ENCODE measurements around the gene ANKRD28.

ANKRD28 gene

GRCh38 chr3:15722877-15723623, 74.7 kb downstream of the ANKRD28 start:
- no peak for DNase-seq

GRCh38 chr3:15716178-15716577, 81.6 kb downstream of the ANKRD28 start:
- no peak for DNase-seq

GRCh38 chr3:15714448-15714847, 83.3 kb downstream of the ANKRD28 start:
- DNase-seq: no peak

- DNase-seq: no peak
Observed at GRCh38 chr3:15713364-15713763, 84.4 kb downstream of the ANKRD28 start.

- DNase-seq: no peak
Observed at GRCh38 chr3:15711281-15711680, 86.5 kb downstream of the ANKRD28 start.

- DNase-seq: peak; percentile 76
Observed at GRCh38 chr3:15708882-15709677, 88.7 kb downstream of the ANKRD28 start.

GRCh38 chr3:15707779-15708178, 90.0 kb downstream of the ANKRD28 start:
- no peak for DNase-seq

GRCh38 chr3:15703346-15703745, 94.4 kb downstream of the ANKRD28 start:
- no peak for DNase-seq

- DNase-seq: no peak
Observed at GRCh38 chr3:15694628-15695027, 103.2 kb downstream of the ANKRD28 start.

- DNase-seq: no peak
Observed at GRCh38 chr3:15693355-15693754, 104.4 kb downstream of the ANKRD28 start.

- no peak for DNase-seq
Observed at GRCh38 chr3:15690748-15691147, 107.0 kb downstream of the ANKRD28 start.

- no peak for DNase-seq
Observed at GRCh38 chr3:15690230-15690629, 107.5 kb downstream of the ANKRD28 start.

- no peak for DNase-seq
Observed at GRCh38 chr3:15685927-15686326, 111.9 kb downstream of the ANKRD28 start.

GRCh38 chr3:15683253-15683652, 114.5 kb downstream of the ANKRD28 start:
- DNase-seq: no peak

- DNase-seq: peak; percentile 56
Observed at GRCh38 chr3:15682561-15683185, 115.1 kb downstream of the ANKRD28 start.

- DNase-seq: no peak
Observed at GRCh38 chr3:15681668-15682067, 116.1 kb downstream of the ANKRD28 start.

- DNase-seq: no peak
Observed at GRCh38 chr3:15679306-15679705, 118.5 kb downstream of the ANKRD28 start.

- no peak for DNase-seq
Observed at GRCh38 chr3:15676259-15676658, 121.5 kb downstream of the ANKRD28 start.

GRCh38 chr3:15673536-15673935, 124.2 kb downstream of the ANKRD28 start:
- no peak for DNase-seq

- DNase-seq: no peak
Observed at GRCh38 chr3:15667484-15667883, 130.3 kb downstream of the ANKRD28 start.

GRCh38 chr3:15666277-15666676, 131.5 kb downstream of the ANKRD28 start:
- DNase-seq: no peak

- DNase-seq: no peak
Observed at GRCh38 chr3:15665510-15666150, 132.1 kb downstream of the ANKRD28 start.

- no peak for DNase-seq
Observed at GRCh38 chr3:15664144-15664543, 133.6 kb downstream of the ANKRD28 start.

Data from fibroblast of skin of abdomen (primary cell).